ENCODE results near the gene S1PR2. TPM values are rescaled to one million over a fixed set of nuclear protein-coding genes. Genes with fewer than 3 reads are reported as not detected.
"Not testable (repeated sequence)": the region's sequence is repeated elsewhere in the genome, so short reads cannot be mapped to it uniquely, and the experiment has no call there.

Gene S1PR2
- total RNA-seq, 3 donors from 2014 or later = 1.2 to 8.4 (median 6.5) TPM

GRCh38 chr19:10251792-10252694, 20.9 kb upstream of the S1PR2 start, which contains the start of gene MRPL4:
MRPL4 (plus strand) TSS chr19:10252214; CDS start chr19:10252254, 40 bp downstream.
- intact Hi-C loops (cut with DNase I, micrococcal nuclease) = no loop called here
- peak; percentile 97 for ATAC-seq
- H3K36me3 ChIP-seq (ENCODE audit: low read depth) = no peaks in the 10 kb centered on the region
- TF ChIP-seq CTCF (IDR thresholded peaks at IDR 0.05) = no peak
- peak; percentile 95 to 99 (median 96) for DNase-seq
- no peaks in the 10 kb centered on the region for H3K9me3 ChIP-seq
- H3K4me1 ChIP-seq (ENCODE audit: low read depth) = peaks cover 10% of the 10 kb centered on the region
- peak within 1 kb of the TSS; percentile 94 for H3K4me3 ChIP-seq

- Histone ChIP-seq H3K9me3 (no peaks in the 10 kb centered on the region), H3K36me3 (ENCODE audit: low read depth) (no peaks in the 10 kb centered on the region), H3K4me1 (ENCODE audit: low read depth) (peaks cover 3% of the 10 kb centered on the region), H3K4me3 (no peak overlapping the region)
- intact Hi-C loops (cut with DNase I, micrococcal nuclease) = no loop called here
- no peak for ATAC-seq
- no peak for DNase-seq
- no peak for TF ChIP-seq CTCF (IDR thresholded peaks at IDR 0.05)
Measured at GRCh38 chr19:10246511-10246910, 15.4 kb upstream of the S1PR2 start.

- Histone ChIP-seq H3K36me3 (ENCODE audit: low read depth) (no peaks in the 10 kb centered on the region), H3K9me3 (no peaks in the 10 kb centered on the region), H3K4me1 (ENCODE audit: low read depth) (peaks cover 3% of the 10 kb centered on the region), H3K4me3 (no peak overlapping the region)
- intact Hi-C loops (cut with DNase I, micrococcal nuclease) = no loop called here
- ATAC-seq = no peak
- no peak for DNase-seq
- no peak for TF ChIP-seq CTCF (IDR thresholded peaks at IDR 0.05)
Measured at GRCh38 chr19:10245189-10245939, 14.2 kb upstream of the S1PR2 start.

GRCh38 chr19:10243606-10244005, 12.5 kb upstream of the S1PR2 start:
- H3K4me1 ChIP-seq (ENCODE audit: low read depth) = peaks cover 4% of the 10 kb centered on the region
- intact Hi-C loops (cut with DNase I, micrococcal nuclease) = no loop called here
- TF ChIP-seq CTCF (IDR thresholded peaks at IDR 0.05) = no peak
- DNase-seq (no peak), ATAC-seq (no peak)
- H3K9me3 ChIP-seq = no peaks in the 10 kb centered on the region
- H3K4me3 ChIP-seq = no peak overlapping the region
- no peaks in the 10 kb centered on the region for H3K36me3 ChIP-seq (ENCODE audit: low read depth)

GRCh38 chr19:10241826-10242449, 10.8 kb upstream of the S1PR2 start:
- H3K4me1 ChIP-seq (ENCODE audit: low read depth); H3K4me3 ChIP-seq; H3K36me3 ChIP-seq (ENCODE audit: low read depth); H3K9me3 ChIP-seq; ATAC-seq; DNase-seq; intact Hi-C loops (cut with DNase I, micrococcal nuclease): not testable (repeated sequence)

All from mucosa of descending colon (tissue), 3 donors.